Pancreas (tissue), 10 donors: Measurements from ENCODE around the gene MKNK2. TPM values are rescaled to one million over a fixed set of nuclear protein-coding genes. Genes with fewer than 3 reads are reported as not detected.

Source experiments
- ATAC-seq, 4 donors: fragments of 200-7000 bp; cut with Tn5 transposase; one replicate each; pipeline versions ENCODE4 v1.8.0 to v1.9.1; 2020; ENCODE audit warnings: mild to moderate bottlenecking in 4 of 4, moderate library complexity in 4 of 4
- DNase-seq, 6 donors: peaks; one replicate each; pipeline ENCODE4 v3.0.0-alpha.2; 2020
- FAIRE-seq: peaks from 2 replicates; lab custom pipeline; 2012; peaks lifted over from hg19 to GRCh38; lab: Jason Lieb, UNC
- H3K27ac ChIP-seq, 4 donors: fragments of 200-600 bp; sonication (generic); 1 replicate in 3 of 4; 2 replicates in 1 of 4; pipeline versions ENCODE4 v1.5.0 to v1.8.0; 2020
- H3K27me3 ChIP-seq, 4 donors: fragments of 200-600 bp; one replicate each; pipeline ENCODE4 v1.8.0; 2021
- H3K36me3 ChIP-seq, 3 donors: fragments of 200-600 bp; sonication (generic) in 1 of 3; one replicate each; pipeline versions ENCODE4 v1.5.0 to v1.8.0; 2020 to 2021
- H3K4me1 ChIP-seq, 3 donors: fragments of 200-600 bp; one replicate each; pipeline ENCODE4 v1.8.0; 2021
- H3K4me3 ChIP-seq, 4 donors: fragments of 200-600 bp; sonication (generic) in 2 of 4; one replicate each; pipeline versions ENCODE4 v1.5.0 to v1.8.0; 2020 to 2021
- H3K9me3 ChIP-seq, 4 donors: fragments of 200-600 bp; one replicate each; pipeline ENCODE4 v1.8.0; 2021
- WGBS, 2 donors: extraction: QIAGEN DNeasy Blood & Tissue Kit; methylation state at CpG; one replicate each; pipeline ENCODE4 v1.1.7; 2013; 5-methylcytosine and 5-hydroxymethylcytosine counted together
- intact Hi-C, 3 donors: fragments of 100-400 bp; cut with DNase I; formaldehyde crosslinking; loops; one replicate each; pipeline versions ENCODE4 v1.11.1 to v1.14.2; 2022
- polyA plus RNA-seq, 2 donors: library from polyadenylated mRNA; stranded (reverse); fragments of 200-250 nt; gene quantifications; one replicate each; pipeline ENCODE4 v1.2.3, GENCODE V29; 2013
- total RNA-seq, 6 donors: library from RNA; stranded (reverse); fragmentation: NEBNext Ultra II Directional in 4 of 6; extraction: Animal tissue kit (Norgen Biotek cat#: 25700) in 4 of 6; gene quantifications; one replicate each; pipeline versions ENCODE4 v1.2.1 to v1.2.4, GENCODE V29; 2021 to 2023
- TF ChIP-seq, protein P1 (sequence below), 4 donors: fragments of 200-600 bp; sonication (generic) in 3 of 4; IDR thresholded peaks; one replicate each; pipeline versions ENCODE4 v1.5.0 to v1.8.0; 2021; ENCODE audit warnings: antibody characterized with exemption in 4 of 4
- donor health status: healthy with polysubstance abuse.
- donor health status: DM: no; HTN: no; CAD: no; lungs with moderate emphysema.
- donor health status: DM: no; HTN: no; CAD: no.
- donor health status: control.
- donor health status: control.
- donor health status: Bipolar disorder and iron deficiency.
- donor health status: DM: yes; HTN: yes; CAD: no.
- donor health status: DM: no; HTN: no; CAD: no.
- donor health status: DM: no; HTN: no; CAD: no.
- donor health status: DM: yes; HTN: yes; CAD: no.

Gene MKNK2
- total and polyA plus RNA-seq, 8 donors, result 102 to 446 (median 239) TPM

DNA sequence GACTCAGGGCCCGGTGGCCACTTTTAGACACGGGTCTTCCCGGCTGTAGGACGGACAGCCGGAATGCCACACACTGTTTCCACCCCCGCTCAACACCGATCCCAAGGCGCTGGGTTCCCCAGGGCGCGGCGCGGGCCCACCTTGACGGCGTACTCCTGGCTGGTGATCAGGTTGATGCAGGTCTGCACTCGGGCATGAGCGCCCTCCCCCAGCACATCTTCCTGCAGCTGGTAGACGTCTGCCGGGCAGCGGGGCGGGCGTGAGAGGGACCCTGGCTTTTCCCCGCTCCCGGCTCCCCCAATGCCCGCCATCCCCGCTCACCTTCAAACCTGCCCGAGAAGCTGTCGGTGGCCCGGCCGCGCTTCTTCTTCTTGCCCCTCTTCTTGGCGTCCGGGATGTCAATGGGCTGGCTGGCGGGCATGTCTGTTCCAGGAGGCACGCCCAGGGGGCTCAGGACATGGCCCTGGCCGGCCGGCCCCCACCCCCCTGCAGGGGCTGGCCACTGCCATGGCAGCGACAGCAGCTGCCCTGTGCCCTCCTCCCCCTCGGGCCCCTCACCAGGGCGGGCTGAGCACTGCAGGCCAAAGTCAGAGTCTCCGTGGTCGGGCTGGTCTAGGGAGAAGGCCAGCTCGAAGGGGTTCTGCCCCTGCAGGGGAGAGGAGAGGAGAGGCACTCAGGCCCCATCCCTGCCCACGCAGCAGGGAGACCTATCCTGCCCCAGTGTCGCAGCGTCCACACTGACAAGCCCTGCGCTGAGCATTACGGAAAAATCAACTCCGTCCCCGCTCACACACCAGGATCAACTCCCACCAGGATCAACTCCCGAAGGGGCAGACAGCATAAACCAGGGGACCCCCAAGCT is 4.8 kb downstream of the MKNK2 start:
- no peak for FAIRE-seq
- H3K4me3 ChIP-seq, result peak overlapping the region in 2 of 4 donors; percentile 6 to 22
- WGBS, 2 donors, result 74 to 77% methylated on average over 42 to 50 of the region's 50 CpGs
- H3K4me1 ChIP-seq, result peaks cover 60 to 76% (median 72%) of the 10 kb centered on the region in 3 donors
- intact Hi-C loops, result no loop called here
- TF ChIP-seq, protein P1, sequence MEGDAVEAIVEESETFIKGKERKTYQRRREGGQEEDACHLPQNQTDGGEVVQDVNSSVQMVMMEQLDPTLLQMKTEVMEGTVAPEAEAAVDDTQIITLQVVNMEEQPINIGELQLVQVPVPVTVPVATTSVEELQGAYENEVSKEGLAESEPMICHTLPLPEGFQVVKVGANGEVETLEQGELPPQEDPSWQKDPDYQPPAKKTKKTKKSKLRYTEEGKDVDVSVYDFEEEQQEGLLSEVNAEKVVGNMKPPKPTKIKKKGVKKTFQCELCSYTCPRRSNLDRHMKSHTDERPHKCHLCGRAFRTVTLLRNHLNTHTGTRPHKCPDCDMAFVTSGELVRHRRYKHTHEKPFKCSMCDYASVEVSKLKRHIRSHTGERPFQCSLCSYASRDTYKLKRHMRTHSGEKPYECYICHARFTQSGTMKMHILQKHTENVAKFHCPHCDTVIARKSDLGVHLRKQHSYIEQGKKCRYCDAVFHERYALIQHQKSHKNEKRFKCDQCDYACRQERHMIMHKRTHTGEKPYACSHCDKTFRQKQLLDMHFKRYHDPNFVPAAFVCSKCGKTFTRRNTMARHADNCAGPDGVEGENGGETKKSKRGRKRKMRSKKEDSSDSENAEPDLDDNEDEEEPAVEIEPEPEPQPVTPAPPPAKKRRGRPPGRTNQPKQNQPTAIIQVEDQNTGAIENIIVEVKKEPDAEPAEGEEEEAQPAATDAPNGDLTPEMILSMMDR (IDR thresholded peaks at IDR 0.05), result no peak
- peaks cover 0 to 7% (median 6%) of the 10 kb centered on the region in 3 donors for H3K36me3 ChIP-seq
- peak in 5 of 6 donors; percentile 43 to 82 (median 66) for DNase-seq
- no peaks in the 10 kb centered on the region for H3K9me3 ChIP-seq
- no peaks in the 10 kb centered on the region for H3K27me3 ChIP-seq
- ATAC-seq, result no peak
- H3K27ac ChIP-seq, result peak overlapping the region; percentile 39 to 98 (median 74)

DNA sequence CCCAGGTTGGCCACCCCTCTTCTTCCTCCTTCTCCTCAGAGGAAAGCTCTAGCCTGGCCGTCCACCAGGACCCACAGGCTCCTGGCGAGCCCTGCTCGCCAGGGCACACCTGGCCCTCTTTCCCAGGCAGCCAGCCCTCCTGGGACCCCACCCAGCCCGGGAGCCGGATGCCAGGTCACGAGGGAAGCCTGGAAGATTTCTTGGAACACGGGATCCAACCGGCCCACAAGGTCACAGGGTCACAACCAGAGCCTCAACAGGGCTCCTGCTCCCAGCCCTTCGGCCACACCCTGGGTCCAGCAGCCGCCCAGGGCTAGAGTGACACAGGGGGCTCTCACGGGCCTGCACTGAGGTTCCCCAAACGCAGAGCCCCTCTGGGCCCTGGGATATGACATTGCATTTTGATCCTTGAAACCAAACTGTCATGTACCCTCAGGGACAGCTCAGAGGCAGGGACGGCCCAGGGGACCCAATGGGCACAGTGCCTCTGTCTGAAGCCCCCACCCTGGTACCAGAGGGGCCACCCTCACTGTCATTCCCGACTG is 5.5 kb downstream of the MKNK2 start:
- peak overlapping the region in 2 of 4 donors; percentile 6 to 22 for H3K4me3 ChIP-seq
- no peaks in the 10 kb centered on the region for H3K27me3 ChIP-seq
- FAIRE-seq (no peak), DNase-seq (peak; percentile 87 to 96 (median 94)), ATAC-seq (peak; percentile 5 to 31 (median 14))
- WGBS, 2 donors, result 31% methylated on average over 14 of the region's 14 CpGs
- intact Hi-C loops, result no loop called here
- H3K4me1 ChIP-seq, result peaks cover 63 to 79% (median 77%) of the 10 kb centered on the region in 3 donors
- no peaks in the 10 kb centered on the region for H3K9me3 ChIP-seq
- peaks cover 0 to 14% (median 13%) of the 10 kb centered on the region in 3 donors for H3K36me3 ChIP-seq
- H3K27ac ChIP-seq, result peak overlapping the region; percentile 39 to 98 (median 72)
- TF ChIP-seq, protein P1 (IDR thresholded peaks at IDR 0.05), result no peak

DNA sequence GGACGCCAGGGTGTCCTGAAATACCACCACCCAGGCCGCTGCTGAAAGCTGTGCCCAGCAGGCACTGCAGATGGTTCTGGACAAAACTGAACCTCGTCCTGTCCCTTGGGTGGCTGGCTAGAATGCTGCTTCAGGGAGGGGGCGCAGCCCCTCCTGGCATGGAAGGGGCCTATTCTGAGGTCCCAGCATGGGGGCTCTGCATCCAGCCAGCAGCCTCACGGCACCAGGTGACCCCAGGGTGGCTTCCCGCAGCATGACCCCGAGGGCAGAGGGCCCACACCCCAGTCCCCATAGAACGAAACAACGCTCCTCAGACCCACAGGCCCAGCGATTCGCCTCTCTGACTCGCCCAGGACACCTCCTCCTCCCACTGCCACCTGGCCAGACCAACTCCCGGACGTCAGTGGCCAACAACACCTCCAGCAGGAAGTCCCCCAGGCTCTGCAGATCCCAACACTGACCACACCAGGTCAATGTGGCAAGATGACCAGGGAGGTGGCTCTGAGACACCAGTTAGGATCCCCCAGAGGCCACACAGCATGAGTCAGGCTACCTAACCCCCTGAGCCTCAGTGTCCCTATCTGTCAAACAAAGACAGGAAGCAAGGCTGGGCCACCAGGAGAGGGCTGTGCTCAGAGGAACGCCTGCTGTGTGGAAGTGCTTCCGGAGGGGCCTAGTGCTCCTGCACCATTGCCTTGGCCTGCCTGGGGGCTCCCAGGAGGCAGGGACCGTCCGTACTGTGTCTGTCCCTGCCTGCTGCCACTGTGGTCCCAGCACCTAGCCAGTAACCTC is 6.1 kb downstream of the MKNK2 start:
- FAIRE-seq (no peak), ATAC-seq (no peak), DNase-seq (peak in 4 of 6 donors; percentile 28 to 79 (median 48))
- Histone ChIP-seq H3K27ac (peak overlapping the region; percentile 39 to 98 (median 72)), H3K27me3 (no peaks in the 10 kb centered on the region), H3K4me3 (peak overlapping the region in 1 of 4 donors; percentile 22), H3K36me3 (peaks cover 0 to 21% (median 19%) of the 10 kb centered on the region in 3 donors), H3K4me1 (peaks cover 63 to 81% (median 77%) of the 10 kb centered on the region in 3 donors), H3K9me3 (no peaks in the 10 kb centered on the region)
- TF ChIP-seq, protein P1 (IDR thresholded peaks at IDR 0.05), result no peak
- intact Hi-C loops, result no loop called here
- WGBS, 2 donors, result 53 to 62% methylated on average over 18 of the region's 18 CpGs

DNA sequence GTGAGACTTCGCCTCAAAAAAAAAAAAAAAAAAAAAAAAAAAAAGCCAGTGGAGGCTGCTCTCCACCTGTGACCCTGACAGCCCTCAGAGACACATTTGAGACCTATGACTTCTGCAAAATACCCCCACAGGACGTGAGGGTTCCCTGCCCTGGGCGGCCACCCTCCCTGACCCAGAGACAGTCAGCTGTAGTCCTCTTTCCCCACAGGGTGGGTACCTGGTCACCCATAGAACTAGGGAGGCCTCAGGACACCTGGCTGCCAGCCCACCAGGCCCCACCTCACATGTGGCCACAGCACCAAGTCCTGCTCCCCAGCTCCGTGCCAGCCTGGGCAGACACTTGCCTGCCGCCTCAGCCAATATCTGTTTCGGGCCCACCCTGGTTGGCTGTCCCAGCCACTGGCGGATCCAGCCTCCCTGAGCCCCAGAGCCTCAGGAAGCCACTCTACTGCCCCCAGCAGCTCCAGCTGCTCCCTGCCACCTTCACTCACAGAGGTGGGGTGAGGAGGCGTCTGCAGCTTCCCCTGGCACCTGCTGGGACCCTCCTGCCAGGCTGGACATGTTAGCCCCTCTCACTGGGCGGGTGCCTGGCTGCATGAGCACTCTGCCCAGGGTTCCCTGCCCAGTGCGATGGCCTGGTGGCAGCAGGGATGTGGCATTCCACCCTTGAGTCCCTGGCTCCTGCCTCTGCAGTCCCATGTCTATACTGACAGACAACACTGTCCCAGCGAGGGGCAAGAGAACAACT is 6.9 kb downstream of the MKNK2 start:
- no peak for FAIRE-seq
- TF ChIP-seq, protein P1 (IDR thresholded peaks at IDR 0.05), result no peak
- Histone ChIP-seq H3K27ac (peak overlapping the region; percentile 39 to 98 (median 72)), H3K27me3 (no peaks in the 10 kb centered on the region), H3K9me3 (no peaks in the 10 kb centered on the region), H3K36me3 (peaks cover under 1 to 29% (median 26%) of the 10 kb centered on the region in 3 donors), H3K4me1 (peaks cover 63 to 80% (median 76%) of the 10 kb centered on the region in 3 donors), H3K4me3 (no peak overlapping the region)
- WGBS, 2 donors, result 68 to 76% methylated on average over 11 of the region's 11 CpGs
- peak in 5 of 6 donors; percentile 31 to 81 (median 61) for DNase-seq
- ATAC-seq, result no peak
- intact Hi-C loops, result no loop called here
